Smooth muscle cell of the pulmonary artery (primary cell): Measurements from ENCODE around the gene LVRN. TPM values are rescaled to one million over a fixed set of nuclear protein-coding genes. Genes with fewer than 3 reads are reported as not detected.

Experiments
- total RNA-seq: library from RNA; depleted of rRNA; stranded (reverse); fragments of >200 nt; gene quantifications from 2 replicates; pipeline ENCODE4 v1.2.3, GENCODE V29; 2014

LVRN gene
- total RNA-seq: 0.20 and 0.36 TPM in 2 replicates

DNA sequence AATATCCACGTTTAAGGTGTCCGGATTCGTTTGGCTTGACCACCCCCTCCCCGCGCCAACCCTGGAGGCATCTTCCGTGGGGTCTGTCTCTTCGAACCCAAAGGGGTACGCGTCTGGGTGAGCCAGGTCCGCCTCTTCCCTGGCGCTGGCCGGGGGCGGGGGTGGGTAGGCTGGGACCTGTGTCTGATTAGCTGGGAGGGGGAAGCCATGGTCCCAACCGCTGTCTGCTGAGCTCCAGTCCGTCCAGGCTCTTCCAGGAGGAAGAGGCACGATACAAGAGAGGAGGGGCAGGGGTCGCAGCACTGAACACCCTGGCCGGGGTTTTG is at the start of gene LVRN:
LVRN (plus strand) TSS at position 237 of the 326 bp plus-strand sequence. CDS start 143 bp downstream, outside the sequence.

DNA sequence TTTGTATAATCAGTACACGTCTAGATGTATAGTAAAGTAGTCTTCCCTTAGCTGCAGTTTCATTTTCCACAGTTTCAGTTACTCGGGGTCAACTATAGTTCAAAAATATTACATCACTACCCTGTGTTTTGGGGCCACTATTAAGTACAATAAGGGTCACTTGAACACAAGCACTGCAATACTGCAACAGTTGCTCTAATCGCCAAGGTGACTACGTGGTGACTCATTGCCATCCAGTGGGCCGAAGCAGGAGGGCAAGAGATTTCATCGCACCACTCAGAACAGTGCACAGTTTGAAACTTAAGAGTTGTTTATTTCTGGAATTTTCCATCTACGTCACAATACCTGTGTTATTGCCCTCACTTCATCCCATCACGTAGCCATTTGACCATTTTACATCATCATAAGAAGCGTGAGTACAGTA is 69.8 kb downstream of the LVRN start, which contains the start of gene ARL14EPL:
ARL14EPL (plus strand) TSS at position 379 of the 424 bp plus-strand sequence. CDS start 18,994 bp downstream, outside the sequence.

Other genes with a start within 250 kb of the LVRN start
- 10.9 and 12.5 TPM in 2 replicates for gene CDO1, start 145.8 kb upstream of the LVRN start, total RNA-seq
- gene ATG12, start 120.9 kb upstream of the LVRN start, total RNA-seq: 49.6 and 61.6 TPM in 2 replicates
- gene AP3S1, start 120.5 kb upstream of the LVRN start, total RNA-seq: 66.4 and 92.6 TPM in 2 replicates
- gene ARL14EPL, start 70.0 kb downstream of the LVRN start, total RNA-seq: not detected in 2 replicates
- 20.2 and 21.0 TPM in 2 replicates for gene COMMD10, start 122.5 kb downstream of the LVRN start, total RNA-seq